K562 (cell line): ENCODE results near the gene RANBP3.

ENCODE experiments used
- CEBPB ChIP-seq: fragments of 450-650 bp; IDR thresholded peaks from 2 replicates; pipeline ENCODE4 v1.6.1; 2016; ENCODE audit warnings: missing genetic modification characterization, missing compliant biosample characterization
- NCOR1 ChIP-seq: fragments of 450-650 bp; IDR thresholded peaks from 2 replicates; pipeline ENCODE4 v1.6.1; 2016; ENCODE audit warnings: mild to moderate bottlenecking, moderate library complexity
- POLR2A ChIP-seq: fragments of 450-650 bp; conservative IDR thresholded peaks from 2 replicates; pipeline ENCODE4 v1.6.1; 2016
- REST ChIP-seq, 2 experiments: fragments of 450-650 bp; formaldehyde crosslinking in 1 of 2; IDR thresholded peaks; 2 replicates each; pipeline versions ENCODE4 v1.4.0 to v1.6.1; 2014 to 2020; ENCODE audit warnings: mild to moderate bottlenecking in 2 of 2, borderline replicate concordance in 1 of 2, low read depth in 1 of 2
- ZNF311 ChIP-seq: fragments of 250-450 bp; sonication (Bioruptor Pico); IDR thresholded peaks from 2 replicates; pipeline ENCODE4 v1.4.0; 2020; ENCODE audit warnings: mild to moderate bottlenecking, moderate library complexity
- TF ChIP-seq, protein P1 (sequence below): conservative IDR thresholded peaks from 2 replicates; pipeline ENCODE4 v1.6.1; 2011; ENCODE audit warnings: low read depth, mild to moderate bottlenecking, low read length; ENCODE audit not compliant: control insufficient read depth

- TF ChIP-seq POLR2A = no peak
- no peak for TF ChIP-seq ZNF311 (CRISPR knock-in tag)
- no peak for TF ChIP-seq REST (IDR thresholded peaks at IDR 0.05; ENCODE audit: borderline replicate concordance)
- no peak for TF ChIP-seq REST (CRISPR knock-in tag; IDR thresholded peaks at IDR 0.05; ENCODE audit: low read depth)
- no peak for TF ChIP-seq NCOR1
- TF ChIP-seq CEBPB = no peak
- TF ChIP-seq, protein P1, sequence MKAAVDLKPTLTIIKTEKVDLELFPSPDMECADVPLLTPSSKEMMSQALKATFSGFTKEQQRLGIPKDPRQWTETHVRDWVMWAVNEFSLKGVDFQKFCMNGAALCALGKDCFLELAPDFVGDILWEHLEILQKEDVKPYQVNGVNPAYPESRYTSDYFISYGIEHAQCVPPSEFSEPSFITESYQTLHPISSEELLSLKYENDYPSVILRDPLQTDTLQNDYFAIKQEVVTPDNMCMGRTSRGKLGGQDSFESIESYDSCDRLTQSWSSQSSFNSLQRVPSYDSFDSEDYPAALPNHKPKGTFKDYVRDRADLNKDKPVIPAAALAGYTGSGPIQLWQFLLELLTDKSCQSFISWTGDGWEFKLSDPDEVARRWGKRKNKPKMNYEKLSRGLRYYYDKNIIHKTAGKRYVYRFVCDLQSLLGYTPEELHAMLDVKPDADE = no peak
Observed at GRCh38 chr19:5950741-5951140, 27.2 kb downstream of the RANBP3 start.
